ENCODE results near the gene MRPS10.

MRPS10 gene

DNA sequence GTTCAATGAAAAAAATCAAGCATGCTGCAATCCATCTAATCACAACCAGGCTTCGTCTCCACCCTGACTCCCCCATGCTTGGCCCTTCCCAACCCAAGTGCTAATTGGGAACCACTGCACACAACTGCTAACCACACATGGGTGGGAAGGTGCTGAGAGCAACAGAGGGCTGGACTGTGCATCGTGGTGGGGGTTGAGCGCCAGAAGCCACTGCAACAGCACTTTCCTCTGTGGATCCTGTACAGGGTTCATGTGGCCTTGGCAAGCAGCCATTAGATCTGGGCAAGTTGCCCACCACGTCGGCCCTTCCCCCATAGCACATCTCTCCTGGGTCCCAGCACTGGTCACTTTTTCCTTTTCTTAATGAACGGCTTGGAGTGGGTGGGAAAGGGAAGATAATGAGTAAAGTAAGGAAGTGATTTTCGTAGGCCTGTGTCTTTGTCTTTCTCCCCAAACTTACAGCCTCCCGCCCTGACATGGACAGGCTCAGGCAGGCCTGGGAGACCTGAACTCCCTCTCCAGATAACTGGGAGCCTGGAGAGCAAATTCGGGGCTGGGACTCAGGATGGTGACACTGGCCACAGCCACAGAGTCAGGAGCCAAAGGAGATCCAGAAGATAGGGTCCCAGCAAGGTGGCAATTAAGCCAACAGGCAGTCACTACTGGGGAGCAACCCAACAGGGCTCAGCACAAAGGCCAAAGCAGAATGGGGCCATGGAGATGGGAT, 34.4 kb upstream of the MRPS10 start:
- no peak for DNase-seq (ENCODE audit: insufficient read length, low spot score)
- TF ChIP-seq, protein P1, sequence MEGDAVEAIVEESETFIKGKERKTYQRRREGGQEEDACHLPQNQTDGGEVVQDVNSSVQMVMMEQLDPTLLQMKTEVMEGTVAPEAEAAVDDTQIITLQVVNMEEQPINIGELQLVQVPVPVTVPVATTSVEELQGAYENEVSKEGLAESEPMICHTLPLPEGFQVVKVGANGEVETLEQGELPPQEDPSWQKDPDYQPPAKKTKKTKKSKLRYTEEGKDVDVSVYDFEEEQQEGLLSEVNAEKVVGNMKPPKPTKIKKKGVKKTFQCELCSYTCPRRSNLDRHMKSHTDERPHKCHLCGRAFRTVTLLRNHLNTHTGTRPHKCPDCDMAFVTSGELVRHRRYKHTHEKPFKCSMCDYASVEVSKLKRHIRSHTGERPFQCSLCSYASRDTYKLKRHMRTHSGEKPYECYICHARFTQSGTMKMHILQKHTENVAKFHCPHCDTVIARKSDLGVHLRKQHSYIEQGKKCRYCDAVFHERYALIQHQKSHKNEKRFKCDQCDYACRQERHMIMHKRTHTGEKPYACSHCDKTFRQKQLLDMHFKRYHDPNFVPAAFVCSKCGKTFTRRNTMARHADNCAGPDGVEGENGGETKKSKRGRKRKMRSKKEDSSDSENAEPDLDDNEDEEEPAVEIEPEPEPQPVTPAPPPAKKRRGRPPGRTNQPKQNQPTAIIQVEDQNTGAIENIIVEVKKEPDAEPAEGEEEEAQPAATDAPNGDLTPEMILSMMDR (IDR thresholded peaks at IDR 0.05; ENCODE audit: insufficient read depth, missing control alignments): no peak
- FAIRE-seq: no peak

DNA sequence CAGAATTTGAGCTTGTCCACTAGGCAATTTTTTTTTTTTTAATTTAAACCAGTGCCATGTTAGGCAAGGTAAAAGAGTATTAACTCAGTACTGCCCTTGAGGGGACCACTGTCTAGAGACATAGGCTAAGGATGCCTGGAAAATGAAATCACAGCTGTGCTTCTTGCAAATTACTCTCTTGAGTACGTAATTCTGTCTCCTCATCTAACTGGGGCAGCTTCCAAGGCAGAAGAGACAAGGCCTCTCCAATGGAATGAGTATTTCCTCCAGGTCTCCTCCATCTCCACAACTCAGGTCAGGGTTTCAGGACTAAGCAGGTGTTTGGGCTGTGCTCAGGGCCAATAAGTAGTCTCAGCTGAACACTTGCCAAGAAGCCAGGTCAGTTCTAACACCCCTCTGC, 33.8 kb upstream of the MRPS10 start:
- TF ChIP-seq, protein P1 (IDR thresholded peaks at IDR 0.05; ENCODE audit: insufficient read depth, missing control alignments): no peak
- DNase-seq (ENCODE audit: insufficient read length, low spot score) (no peak), FAIRE-seq (no peak)

DNA sequence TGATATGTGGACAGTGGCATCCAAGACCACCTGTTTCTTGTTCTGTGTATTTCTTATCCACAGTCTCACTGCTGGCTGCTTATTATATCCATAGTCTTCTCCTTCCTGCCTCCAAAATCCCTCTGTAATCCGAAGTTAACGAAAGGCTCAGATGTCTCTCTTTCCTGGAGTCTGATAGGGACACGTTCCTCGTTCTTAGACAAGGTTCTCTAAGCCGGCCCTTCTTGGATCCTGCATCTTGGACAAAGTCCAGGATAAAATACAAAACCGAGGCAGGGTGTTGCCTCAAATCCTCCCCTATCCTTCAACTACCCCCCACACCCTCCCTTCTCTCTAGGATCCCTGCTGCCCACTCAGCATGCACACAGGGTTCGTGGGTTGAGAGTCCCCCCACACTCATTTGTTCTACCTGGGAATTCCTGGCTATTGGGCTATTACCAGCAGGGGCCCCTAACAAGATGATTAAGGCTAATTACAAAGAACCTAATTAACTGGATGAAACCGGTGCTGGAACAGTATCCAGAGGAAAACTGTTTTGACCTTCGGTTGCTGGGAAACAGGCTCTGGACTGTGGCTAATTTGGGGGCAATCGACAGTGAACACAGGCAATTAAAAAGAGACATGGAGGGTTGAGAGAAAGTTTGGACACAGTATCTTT, 32.7 kb upstream of the MRPS10 start:
- DNase-seq (ENCODE audit: insufficient read length, low spot score) (no peak), FAIRE-seq (no peak)
- TF ChIP-seq, protein P1 (IDR thresholded peaks at IDR 0.05; ENCODE audit: insufficient read depth, missing control alignments): no peak

DNA sequence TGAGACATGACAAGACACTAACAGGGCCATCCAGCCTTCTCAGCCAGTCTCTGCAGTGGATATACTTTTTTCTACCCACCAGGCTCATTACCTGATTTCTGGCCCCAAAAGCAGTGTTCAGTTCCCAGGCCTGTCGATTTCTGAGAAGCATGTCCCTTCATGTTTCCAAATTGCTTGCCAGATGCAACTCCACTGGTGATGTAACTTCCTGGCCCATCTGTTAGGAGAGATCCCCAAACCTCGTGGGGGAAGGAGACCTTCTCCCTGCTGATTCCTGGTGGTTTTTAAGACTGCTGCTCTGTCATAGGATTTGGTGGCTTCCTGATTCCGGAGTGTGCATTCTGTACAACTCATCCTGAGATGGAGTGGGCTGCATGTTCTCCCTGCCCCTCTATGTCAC, 31.6 kb upstream of the MRPS10 start:
- no peak for DNase-seq (ENCODE audit: insufficient read length, low spot score)
- FAIRE-seq: no peak

DNA sequence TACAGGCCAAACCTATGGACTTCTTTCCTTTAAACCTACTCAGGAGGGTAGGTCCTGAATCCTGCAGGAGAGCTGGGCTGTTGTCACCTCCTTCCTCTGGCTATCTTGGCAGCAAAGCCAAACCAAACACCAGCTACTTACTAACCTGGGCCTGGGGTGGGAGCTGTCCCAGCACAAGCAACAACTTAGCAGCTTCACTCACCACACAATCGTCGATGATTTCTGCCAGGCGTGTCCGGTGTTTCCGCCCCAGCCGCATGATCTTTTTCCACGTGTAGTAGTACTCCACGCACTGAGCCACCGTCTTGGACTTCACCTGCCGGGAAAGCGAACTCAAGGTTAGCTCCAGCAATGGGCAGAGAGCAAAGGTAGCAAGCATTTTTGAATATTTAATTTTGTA, 25.4 kb upstream of the MRPS10 start:
- FAIRE-seq (no peak), DNase-seq (ENCODE audit: insufficient read length, low spot score) (no peak)
- TF ChIP-seq, protein P1 (IDR thresholded peaks at IDR 0.05; ENCODE audit: insufficient read depth, missing control alignments): no peak

More for the DNA sequence above, 31.6 kb upstream of the MRPS10 start:
- TF ChIP-seq, protein P1 (IDR thresholded peaks at IDR 0.05; ENCODE audit: insufficient read depth, missing control alignments): no peak

DNA sequence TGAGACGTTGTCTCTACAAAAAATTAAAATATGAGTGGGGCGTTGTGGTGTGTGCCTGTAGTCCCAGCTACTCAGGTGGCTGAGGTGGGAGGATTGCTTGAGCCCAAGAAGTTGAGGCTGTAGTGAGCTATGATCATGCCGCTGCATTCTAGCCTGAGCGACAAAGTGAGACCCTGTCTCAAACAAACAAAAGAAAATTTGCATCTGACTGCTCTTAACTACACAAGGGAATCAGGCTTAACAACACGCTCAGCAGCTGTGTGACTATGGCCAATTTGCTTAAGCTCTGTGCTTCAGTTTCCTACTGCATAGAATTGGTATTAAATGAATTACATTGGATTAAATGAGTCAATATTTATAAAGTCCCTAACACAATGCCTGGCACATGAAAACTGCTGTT, 24.3 kb upstream of the MRPS10 start:
- DNase-seq (ENCODE audit: insufficient read length, low spot score) (no peak), FAIRE-seq (no peak)
- TF ChIP-seq, protein P1 (IDR thresholded peaks at IDR 0.05; ENCODE audit: insufficient read depth, missing control alignments): no peak

Measured in D721Med (cell line).